ENCODE results near the gene IFNB1. TPM values are rescaled to one million over a fixed set of nuclear protein-coding genes. Genes with fewer than 3 reads are reported as not detected.

Gene IFNB1
- total RNA-seq, 1 experiment from 2014 or later, result not detected

GRCh38 chr9:21053851-21054250 lies 23.9 kb downstream of the IFNB1 start (continued):
- TF ChIP-seq REST (IDR thresholded peaks at IDR 0.05; ENCODE audit: low read depth) (no peak), EZH2 (IDR thresholded peaks at IDR 0.05) (no peak), CEBPB (IDR thresholded peaks at IDR 0.05; ENCODE audit: low read depth) (no peak), SIN3A (IDR thresholded peaks at IDR 0.05; ENCODE audit: low read depth) (no peak), CBX3 (IDR thresholded peaks at IDR 0.05; ENCODE audit: low read depth) (no peak), ATF3 (IDR thresholded peaks at IDR 0.05) (no peak), SP1 (IDR thresholded peaks at IDR 0.05; ENCODE audit: low read depth) (no peak), ELF1 (IDR thresholded peaks at IDR 0.05; ENCODE audit: borderline replicate concordance, low read depth) (no peak), ZFX (IDR thresholded peaks at IDR 0.05) (no peak), POLR2A (IDR thresholded peaks at IDR 0.05; ENCODE audit: borderline replicate concordance, extremely low read depth, insufficient read depth, insufficient read length) (no peak), YY1 (IDR thresholded peaks at IDR 0.05; ENCODE audit: extremely low read depth, insufficient replicate concordance, low read depth, low read length) (no peak)

GRCh38 chr9:21047281-21047691 lies 30.5 kb downstream of the IFNB1 start:
- no peak overlapping the region for H3K27ac ChIP-seq (ENCODE audit: low read depth, low read length)
- BruUV-seq (replicated peaks), result no TSS peak
- H3K9ac ChIP-seq (ENCODE audit: low read length), result no peak overlapping the region
- H3K4me2 ChIP-seq (ENCODE audit: low read length), result no peak overlapping the region
- H3K9me2 ChIP-seq (ENCODE audit: insufficient read depth), result no peaks in the 10 kb centered on the region
- DNase-seq (ENCODE audit: low read depth, low spot score) (no peak), ATAC-seq (no peak)
- RAD21 ChIA-PET (ENCODE audit: low non-redundant PET in 1 of 2, low total read pairs in 2 of 2, uncharacterized antibody in 2 of 2, unreplicated experiment in 2 of 2), result no interaction called here
- CTCF ChIA-PET, result no interaction called here
- POLR2A ChIA-PET, result no interaction called here
- H3K36me3 ChIP-seq (ENCODE audit: control insufficient read depth in 1 of 2, insufficient read depth in 2 of 2, low read length in 2 of 2), result no peaks in the 10 kb centered on the region
- no peaks in the 10 kb centered on the region for H3K4me1 ChIP-seq (ENCODE audit: control insufficient read depth in 1 of 2, insufficient read depth in 2 of 2, low read length in 2 of 2)
- no peaks in the 10 kb centered on the region for H3K9me3 ChIP-seq (ENCODE audit: control insufficient read depth in 1 of 2, insufficient read depth in 1 of 2, low read depth in 1 of 2, low read length in 2 of 2)
- H4K20me1 ChIP-seq (ENCODE audit: insufficient read depth), result no peaks in the 10 kb centered on the region
- no peak overlapping the region for H3K4me3 ChIP-seq (replicated peaks in 1 of 2; ENCODE audit: low read depth in 1 of 2, low read length in 2 of 2)
- H2AFZ ChIP-seq (ENCODE audit: low read depth, low read length, poor library complexity, severe bottlenecking), result no peak overlapping the region
- H3K79me2 ChIP-seq (ENCODE audit: insufficient read depth, low read length), result no peaks in the 10 kb centered on the region
- H3K27me3 ChIP-seq (ENCODE audit: insufficient read depth, low read length), result no peaks in the 10 kb centered on the region
- intact Hi-C loops (cut with micrococcal nuclease), result no loop called here
- TF ChIP-seq SP1 (IDR thresholded peaks at IDR 0.05; ENCODE audit: low read depth) (no peak), JUND (IDR thresholded peaks at IDR 0.05) (no peak), ZNF274 (IDR thresholded peaks at IDR 0.05; ENCODE audit: low read depth, low read length) (no peak), RAD21 (IDR thresholded peaks at IDR 0.05; ENCODE audit: low read depth) (no peak), MAX (IDR thresholded peaks at IDR 0.05) (no peak), EZH2phosphoT487 (IDR thresholded peaks at IDR 0.05; ENCODE audit: borderline replicate concordance) (no peak), ZFX (IDR thresholded peaks at IDR 0.05) (no peak), POLR2AphosphoS5 (IDR thresholded peaks at IDR 0.05; ENCODE audit: low read depth, low read length) (no peak), REST (IDR thresholded peaks at IDR 0.05; ENCODE audit: low read depth) (no peak), SRF (IDR thresholded peaks at IDR 0.05; ENCODE audit: low read depth) (no peak), CEBPB (IDR thresholded peaks at IDR 0.05; ENCODE audit: low read depth) (no peak)
